NCI-H2107 (cell line): ENCODE measurements around the gene COQ10A.
"Not testable (repeated sequence)": the region's sequence is repeated elsewhere in the genome, so short reads cannot be mapped to it uniquely, and the experiment has no call there.

Experiments
- DNase-seq: peaks from one replicate; lab custom pipeline; 2025; lab: John Stamatoyannopoulos, UW

The COQ10A gene

DNA sequence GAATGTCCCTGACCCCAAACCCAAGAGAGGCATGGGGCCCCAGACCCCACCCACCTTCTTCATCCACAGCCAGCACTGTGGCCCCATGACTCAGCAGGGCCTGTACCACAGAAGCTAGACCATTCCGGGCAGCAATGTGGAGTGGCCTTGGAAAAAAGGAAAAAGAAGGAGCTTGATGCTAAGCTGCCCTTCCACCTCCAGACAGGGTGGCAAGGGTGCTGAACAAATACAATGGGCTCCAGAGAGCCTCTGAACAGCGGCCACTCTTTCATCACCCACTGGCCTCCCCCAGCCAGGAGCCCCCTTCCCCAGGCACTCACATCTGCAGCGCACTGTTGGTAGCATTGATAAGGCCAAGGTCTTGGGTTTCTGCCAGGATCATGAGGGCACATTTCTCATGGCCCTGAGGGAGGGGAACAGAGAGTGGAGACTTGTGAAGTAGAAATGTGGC lies 23.0 kb upstream of the COQ10A start:
- no peak for DNase-seq

DNA sequence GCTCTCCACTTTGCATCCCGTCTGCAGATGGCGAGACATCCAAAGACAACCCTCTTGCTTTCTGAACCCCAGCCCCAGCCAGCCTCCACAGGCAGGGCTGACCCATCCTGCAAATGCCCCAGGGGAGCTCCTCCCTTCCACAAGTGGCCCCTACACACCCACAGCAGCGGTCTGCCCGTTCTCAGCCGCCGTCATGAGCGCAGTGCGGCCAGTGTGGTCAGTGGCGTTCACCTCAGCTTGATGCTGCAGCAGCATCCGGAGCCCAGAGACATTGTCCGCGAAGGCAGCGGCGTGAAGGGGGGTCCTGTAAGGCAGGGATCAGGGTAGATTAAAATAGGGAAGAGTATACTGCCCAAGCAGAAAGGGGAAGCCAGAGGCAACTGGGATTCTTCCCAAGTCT lies 22.2 kb upstream of the COQ10A start:
- no peak for DNase-seq

DNA sequence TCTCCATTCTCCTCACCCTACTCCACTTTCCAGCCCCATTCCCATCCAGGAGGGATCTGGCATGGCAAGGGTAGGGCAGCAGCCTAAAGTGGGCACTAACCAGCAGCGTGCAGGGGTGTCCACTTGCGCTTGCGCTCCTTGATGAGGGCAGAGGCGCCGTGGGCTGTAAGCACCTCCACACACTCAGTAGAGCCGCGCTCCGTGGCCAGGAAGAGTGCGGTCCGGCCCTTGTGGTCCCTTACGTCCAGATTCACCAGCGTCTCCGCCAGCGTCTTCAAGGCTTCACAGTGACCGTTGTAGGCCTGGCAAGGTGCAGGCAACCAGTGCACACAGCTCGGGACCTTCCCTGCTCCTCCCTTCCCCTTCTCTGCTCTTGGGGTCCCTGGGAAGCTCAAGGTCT lies 18.8 kb upstream of the COQ10A start:
- DNase-seq, result no peak

DNA sequence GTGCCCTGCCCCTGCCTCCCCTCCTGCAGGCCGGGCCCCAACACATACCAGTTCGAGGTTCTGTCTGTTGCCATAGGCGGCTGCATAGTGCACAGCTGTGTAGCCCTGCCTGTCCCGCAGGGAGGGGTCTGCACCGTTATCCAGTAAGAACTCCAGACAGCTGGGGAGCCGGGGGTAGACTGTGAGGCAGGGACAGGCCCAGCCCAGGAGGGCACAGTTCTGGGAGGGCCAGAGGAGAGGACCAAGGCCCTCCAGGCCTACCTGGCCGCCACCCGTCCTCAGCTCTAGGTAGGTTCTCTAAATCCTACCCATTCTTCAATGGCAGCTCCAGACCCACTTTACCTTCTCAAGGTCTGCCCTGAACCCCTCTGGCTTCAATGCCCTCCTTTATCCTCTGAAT lies 18.0 kb upstream of the COQ10A start:
- no peak for DNase-seq

DNA sequence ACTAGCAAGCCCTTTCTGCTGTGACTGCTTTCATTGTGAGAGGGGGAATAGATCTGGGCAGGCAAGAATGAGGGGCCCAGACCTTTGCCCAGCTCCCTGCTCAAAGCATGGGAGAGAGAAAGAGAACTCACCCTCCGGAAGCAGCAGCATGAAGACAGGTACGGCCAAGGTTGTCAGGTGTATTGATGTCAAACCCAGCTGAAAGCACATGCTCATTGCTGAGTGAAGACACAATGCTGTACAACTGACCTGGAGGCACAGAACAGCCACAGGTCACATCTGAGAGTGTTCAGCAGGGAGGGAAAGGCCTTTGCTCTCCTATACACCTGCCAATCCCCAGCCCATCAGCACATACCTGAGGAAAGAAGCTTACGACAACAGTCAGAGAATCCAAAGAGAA lies 14.1 kb upstream of the COQ10A start:
- no peak for DNase-seq

DNA sequence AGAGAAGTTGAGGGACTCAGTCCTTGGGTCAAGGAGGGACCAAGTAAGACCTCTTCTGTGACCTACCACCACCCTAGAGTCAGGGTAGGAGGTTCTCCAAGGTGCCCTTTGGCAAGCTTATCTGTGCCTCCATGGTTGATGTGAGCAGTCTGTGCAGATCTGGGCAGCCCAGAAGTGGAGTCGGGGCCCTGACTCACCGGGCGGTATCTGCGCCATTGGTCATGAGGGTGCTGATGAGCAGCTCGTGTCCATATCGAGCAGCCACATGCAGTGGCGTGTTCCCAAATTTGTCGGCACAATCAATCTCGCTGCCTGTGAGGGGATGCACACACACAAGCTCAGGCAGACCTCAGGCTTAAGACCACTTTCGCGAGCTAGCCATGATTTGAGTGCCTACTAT lies 13.7 kb upstream of the COQ10A start:
- DNase-seq, result no peak

DNA sequence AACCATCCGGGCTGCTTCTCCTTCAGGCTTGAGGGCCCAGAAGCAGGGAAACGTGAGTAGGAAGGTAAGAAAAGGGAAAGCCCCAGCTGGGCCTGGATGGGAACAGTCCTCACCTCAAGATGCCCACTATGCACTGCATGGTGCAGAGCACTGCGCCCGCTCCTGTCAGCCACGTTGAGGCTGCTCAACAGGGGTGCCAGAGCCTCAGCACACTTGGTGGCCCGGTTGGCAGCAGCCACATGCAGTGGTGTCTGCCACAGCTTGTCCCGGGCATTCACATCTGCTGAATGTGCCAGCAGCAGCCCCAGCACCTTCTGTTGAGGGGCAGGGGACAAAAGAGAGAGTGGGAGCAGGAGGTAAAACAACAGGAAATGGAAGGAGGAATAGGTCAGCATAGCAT lies 11.1 kb upstream of the COQ10A start:
- DNase-seq, result no peak

DNA sequence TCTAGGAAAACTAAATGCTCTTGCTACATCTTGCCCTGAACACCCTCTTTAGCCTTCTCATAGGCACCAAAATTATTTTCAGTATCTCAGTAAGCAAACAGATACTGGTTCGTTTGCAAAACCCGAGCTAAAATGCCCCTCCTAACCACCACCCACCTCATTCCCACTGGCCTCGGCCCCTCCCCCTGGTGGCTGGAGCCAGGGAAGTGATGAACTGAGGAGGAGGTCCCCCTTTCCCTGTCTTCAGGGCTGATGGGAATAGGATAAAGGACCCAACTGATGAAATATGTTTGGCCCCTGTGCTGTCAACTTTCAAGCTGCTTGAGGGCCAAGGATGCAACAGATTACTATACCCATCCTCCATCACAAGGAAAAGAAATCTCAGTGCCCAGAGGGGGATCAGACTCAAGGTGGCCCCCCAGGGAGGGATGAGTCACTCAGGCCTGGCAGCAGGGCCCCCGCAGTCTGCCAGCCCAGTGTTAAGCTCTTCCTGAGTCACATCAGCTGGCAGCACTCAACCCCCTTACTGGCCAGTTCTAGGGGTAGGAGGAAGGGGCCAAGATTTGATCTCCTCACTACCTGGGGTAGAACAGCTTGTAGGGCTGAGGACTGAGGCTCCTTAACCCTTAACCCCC lies 10.3 kb upstream of the COQ10A start:
- DNase-seq, result no peak

DNA sequence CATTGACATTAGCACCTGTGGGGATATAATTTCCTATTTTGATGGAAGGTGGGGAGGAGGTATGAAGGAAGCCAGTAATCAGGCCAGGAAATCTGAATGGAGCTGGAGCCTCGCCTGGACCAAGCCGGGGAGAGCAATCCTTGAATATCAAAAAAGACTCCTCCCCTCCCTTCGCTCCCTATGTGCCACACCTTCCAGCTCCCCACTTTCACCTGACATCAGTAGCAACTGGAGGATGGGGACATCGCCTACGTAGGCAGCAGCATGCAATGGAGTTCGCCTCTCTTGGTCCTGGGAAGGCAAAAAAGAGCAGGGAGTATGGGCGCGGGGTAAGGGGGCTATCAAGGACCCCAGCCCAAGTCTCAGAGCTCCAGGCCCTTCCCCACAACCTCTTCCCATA lies 9.7 kb upstream of the COQ10A start:
- no peak for DNase-seq

DNA sequence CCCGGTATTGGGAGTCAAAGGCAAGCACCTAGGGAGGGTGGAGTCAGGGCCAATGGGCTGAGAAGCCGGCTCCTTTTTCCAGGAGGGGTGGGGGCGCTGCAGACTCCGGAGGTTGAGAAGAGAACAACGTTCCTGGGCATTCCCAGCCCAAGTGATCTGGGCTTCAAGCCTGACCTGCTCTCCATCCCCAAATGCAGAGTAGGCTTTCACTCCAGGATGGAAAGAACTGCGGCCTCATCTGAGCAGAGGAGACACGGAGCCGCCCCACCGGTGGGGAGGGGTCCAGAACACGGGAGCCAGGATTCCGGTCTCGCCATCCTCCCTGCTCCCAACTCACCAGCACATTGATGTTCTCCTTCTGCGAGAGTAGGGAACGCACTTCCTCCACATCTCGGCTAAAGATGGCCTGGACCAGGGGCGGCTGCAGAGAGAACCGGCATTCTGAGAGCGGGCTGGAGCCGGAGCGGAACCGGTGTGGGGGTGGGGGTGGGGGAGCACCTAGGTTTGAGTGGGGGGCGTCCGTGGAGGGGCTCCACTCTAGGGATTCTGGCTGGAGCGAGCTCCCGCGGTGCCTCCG lies 9.2 kb upstream of the COQ10A start:
- DNase-seq, result peak; percentile 36

DNA sequence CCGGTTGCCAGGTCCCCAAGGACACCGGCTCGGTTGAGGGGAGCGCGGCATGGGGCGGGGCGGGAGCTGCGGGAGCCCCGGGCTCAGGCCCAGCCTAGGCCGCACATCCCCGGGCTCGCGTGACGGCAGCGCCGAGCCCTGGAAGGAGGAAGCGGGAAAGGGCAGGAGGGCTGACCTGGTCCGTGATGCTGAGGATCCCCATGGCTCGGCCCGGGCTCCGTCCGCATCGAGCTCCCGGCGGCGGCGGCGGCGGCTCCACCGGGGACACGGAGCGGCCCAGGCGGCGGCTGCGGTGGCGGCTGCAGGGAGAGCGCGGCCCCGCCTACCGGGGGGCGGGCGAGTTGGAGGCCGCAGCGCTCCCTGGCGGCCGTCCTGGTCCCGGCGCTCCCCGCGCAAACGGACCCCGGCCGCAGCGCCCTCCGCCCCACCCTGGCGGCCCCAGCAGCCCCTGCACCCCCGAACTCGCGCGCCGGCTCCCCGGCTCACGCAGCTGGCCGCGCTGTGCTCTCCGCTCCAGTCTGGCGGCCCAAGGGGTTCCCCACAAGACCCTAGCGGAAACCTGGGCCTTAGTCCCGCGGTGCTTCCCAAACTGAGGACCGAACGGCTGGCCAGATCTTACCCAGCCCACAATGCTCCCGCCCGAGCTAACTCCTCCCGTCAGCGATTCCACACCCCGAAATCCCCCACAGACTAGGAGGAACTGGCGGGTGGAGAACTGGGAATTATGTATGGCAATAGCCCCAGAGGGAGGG lies 8.5 kb upstream of the COQ10A start, which contains the start of gene ANKRD52:
TSS of gene ANKRD52 (minus strand) at position 317 of the 752 bp plus-strand sequence. CDS start at position 202, 115 bp downstream.
- DNase-seq, result peak; percentile 64

DNA sequence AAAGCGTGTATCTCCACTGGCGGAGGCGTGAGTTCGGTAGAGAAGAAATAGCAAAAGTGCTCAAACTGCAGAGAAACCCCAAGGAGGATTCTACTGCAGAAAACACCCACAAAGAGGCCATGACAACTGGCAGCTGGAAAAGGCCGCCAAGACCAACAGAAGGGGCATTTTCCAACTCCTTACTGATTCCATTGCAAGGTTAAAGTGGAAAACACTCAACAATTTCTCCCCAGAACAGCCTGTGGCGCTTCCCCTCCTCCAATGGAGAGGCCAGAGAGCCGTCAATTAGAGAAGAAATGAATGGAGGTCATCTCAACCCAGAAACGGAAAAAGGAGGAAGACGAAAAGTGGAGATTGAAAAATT lies 7.9 kb upstream of the COQ10A start:
- no peak for DNase-seq

DNA sequence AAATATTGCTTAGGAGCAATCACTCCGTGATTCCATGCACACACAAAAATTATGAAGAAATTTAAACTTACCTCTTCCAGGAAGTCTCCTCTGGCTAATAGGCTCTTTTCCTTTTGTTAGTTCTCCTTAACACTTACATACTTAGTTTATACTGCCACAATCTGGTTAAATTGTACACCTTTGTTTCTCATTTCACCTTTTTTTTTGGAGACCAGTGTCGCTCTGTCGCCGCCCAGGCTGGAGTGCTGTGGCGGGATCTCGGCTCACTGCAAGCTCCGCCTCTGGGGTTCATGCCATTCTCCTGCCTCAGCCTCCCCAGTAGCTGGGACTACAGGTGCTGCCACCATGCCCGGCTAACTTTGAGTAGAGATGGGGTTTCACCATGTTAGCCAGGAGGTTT lies 6.4 kb upstream of the COQ10A start:
- no peak for DNase-seq

DNA sequence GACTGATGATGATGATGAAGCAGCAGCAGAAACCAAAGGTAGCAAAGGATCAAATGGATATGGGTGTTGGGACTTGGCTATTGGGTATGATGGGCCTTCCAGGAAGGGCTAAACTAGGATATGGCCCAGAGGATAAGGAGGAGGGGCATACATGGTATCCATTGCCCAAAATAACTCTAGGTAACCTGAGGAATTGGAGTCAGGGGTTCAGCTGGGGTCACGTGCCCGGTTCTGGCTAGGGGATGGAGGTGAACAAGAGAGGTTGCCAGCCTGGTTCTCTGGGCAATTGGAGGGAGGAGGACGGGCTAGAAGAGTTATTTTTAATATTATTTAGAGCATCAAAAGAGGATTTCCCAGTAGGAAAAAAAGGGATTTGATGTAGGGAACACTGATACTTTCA lies 5.8 kb upstream of the COQ10A start:
- DNase-seq, result no peak

DNA sequence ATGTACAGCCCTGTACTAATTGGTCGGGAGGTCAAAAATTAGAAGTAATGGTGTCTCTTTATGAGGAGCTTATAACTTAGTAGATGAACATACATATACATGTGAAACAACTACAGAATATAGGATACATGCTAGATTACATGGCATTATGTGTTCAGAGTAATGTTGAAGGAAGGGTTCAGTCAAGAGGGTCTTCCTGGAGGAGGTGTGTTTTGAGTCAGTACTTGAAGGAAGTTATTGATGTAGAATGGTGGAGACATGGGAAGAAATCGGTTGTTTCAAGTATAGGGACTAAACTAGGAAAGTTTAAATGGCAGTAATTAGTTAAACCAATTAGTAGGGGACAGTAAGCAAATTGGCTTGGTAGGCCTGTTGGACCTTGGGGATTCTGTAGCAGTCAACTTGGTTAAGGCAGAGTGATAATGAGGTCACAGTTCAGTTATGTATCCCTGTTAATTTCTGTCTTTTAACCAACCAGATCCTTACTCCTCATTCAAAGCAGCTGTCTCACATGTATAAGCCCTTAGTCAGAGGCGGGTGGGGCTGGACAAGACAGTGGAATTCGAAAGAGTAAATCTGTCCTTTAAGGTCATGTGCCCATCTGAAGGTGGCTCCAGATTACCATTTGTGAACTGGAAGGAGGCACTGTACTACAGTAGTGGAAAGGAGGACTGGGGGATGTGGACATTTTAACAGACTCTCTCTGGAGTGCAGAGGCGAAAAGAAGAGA lies 5.1 kb upstream of the COQ10A start:
- no peak for DNase-seq

DNA sequence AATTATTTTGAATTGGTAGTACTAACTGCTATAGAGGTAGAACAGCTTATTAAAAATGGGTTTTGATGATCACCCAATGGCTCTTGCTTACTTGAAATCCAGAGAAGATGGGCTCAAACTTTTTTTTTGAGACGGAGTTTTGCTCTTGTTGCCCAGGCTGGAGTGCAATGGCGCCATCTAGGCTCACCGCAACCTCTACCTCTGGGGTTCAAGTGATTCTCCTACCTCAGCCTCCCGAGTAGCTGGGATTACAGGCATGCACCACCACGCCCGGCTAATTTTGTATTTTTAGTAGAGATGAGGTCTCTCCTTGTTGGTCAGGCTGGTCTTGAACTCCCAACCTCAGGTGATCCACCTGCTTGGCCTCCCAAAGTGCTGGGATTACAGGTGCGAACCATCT lies 3.8 kb upstream of the COQ10A start:
- not testable (repeated sequence) for DNase-seq

DNA sequence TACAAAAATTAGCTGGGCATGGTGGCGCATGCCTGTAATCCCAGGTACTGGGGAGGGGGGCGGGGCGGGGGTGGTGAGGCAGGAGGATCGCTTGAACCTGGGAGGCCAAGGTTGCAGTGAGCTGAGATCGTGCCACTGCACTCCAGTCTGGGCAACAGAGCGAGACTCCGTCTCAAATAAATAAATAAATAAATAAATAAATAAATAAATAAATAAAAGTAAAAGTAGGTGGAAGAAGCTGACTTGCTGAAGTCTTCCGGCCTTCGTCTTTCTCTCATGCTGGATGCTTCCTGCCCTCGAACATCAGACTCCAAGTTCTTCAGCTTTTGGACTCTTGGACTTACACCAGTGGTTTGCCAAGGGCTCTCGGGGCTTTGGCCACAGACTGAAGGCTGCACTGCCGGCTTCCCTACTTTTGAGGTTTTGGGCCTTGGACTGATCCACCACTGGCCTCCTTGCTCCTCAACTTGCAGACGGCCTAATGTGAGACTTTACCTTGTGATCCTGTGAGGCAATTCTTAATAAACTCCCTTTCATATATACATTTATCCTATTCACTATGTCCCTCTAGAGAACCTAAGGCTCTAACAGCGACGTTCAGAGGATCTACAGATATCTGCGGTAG lies 562 bp upstream of the COQ10A start:
- DNase-seq, result not testable (repeated sequence)

DNA sequence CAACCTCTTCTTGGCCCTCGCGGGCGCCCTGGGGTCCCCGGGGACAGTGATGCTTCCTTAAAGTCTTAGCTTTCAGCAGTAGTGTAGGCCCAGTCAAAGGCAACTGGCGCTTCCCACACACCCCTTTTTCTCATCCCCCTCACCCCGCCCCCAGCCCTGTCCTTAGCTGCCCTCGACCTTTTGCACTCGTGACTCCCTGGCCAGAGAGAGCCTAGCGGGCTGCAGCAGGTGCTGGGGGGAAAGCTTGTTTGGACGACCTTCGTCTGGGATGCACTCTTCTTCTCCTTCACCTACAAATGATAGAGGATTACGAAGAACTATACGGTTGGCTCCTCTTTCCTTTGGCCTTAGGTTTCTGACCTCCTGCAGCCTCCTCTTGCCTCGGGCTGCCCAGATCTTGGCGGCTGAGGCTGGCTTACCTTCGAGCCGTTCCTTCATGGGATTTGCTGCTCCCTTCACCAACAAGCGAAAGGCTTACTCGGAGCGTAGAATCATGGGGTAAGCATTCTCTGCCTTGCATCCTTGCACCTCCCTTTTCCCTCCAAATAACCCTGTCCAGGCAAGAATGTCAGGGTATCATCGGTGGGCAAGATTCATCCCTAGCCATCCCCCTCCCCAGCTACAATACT lies 815 bp downstream of the COQ10A start:
- DNase-seq, result no peak

DNA sequence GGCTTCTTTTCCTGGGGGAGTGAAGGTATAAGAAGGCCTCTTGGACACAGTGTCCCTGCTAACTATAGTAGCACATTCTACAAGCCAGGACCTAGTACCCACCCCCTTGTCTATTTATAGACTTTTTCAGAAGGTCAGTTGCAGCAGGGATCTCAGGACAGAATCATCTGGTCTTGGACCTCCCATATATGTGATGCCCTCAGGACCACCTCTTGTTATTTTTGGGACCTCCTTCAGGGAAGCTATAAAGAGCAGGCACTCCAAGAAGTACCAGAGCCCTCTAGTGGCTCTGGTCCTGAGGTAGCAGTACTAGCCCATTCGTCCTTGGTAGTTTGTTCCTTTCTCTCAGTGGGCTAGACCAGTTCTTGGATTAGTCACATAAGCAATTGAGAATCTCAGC lies 4.3 kb downstream of the COQ10A start:
- no peak for DNase-seq

DNA sequence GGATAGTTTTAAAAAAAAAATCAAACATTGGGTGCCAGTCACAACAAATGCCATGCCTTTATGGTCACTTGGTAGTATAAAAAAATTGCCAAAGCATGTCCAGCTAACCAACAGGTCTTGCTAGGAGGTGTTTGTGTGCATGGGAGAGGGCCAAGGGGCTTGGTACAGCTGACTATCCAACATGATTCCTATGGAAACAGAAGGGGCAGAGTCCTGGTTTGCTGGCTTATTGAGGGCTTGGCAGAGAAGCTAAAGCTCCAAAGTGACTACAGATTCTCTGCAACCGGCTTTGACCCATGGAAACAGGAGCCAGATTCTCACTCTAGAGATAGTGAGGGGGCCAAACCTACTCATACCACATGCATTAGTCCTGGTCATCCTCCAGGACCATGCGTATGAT lies 5.7 kb downstream of the COQ10A start:
- not testable (repeated sequence) for DNase-seq

DNA sequence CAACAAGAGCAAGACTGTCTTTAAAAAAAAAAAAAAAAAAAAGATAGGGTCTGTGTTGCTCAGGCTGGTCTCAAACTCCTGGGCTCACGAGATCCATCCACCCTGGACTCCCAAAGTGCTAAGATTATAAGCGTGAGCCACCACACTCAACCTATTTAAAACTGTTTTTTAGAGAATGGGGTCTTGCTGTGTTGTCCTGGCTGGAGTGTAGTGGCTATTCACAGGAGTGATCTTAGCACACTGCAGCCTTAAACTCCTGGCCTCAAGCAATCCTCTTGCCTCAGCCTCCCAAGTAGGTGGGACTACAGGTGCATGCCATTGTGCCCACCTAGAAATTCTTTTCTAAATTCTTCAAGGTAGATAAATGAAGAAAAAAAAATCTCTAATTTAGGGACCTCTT lies 7.6 kb downstream of the COQ10A start:
- DNase-seq, result no peak

DNA sequence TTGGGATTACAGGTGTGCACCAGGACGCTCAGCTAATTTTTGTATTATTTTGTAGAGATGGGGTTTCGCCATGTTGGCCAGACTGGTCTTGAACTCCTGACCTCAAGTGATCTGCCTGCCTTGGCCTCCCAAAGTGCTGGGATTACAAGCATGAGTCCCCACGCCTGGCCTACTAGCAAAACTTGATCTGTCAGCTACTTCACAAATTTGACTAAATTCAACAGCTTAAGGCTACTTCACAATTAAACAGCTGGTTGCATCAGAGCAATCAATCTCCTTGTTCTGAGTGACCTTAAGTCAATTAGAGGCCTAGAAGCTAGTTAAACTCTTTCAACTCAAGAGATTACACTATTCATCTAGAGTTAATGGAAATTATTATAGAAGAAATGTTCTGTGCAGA lies 12.2 kb downstream of the COQ10A start:
- DNase-seq, result no peak
